Measurements from ENCODE around the gene CHST8. TPM values are rescaled to one million over a fixed set of nuclear protein-coding genes. Genes with fewer than 3 reads are reported as not detected.

Gene CHST8
- total RNA-seq, 1 donor from 2014 or later = 0.16 TPM

DNA sequence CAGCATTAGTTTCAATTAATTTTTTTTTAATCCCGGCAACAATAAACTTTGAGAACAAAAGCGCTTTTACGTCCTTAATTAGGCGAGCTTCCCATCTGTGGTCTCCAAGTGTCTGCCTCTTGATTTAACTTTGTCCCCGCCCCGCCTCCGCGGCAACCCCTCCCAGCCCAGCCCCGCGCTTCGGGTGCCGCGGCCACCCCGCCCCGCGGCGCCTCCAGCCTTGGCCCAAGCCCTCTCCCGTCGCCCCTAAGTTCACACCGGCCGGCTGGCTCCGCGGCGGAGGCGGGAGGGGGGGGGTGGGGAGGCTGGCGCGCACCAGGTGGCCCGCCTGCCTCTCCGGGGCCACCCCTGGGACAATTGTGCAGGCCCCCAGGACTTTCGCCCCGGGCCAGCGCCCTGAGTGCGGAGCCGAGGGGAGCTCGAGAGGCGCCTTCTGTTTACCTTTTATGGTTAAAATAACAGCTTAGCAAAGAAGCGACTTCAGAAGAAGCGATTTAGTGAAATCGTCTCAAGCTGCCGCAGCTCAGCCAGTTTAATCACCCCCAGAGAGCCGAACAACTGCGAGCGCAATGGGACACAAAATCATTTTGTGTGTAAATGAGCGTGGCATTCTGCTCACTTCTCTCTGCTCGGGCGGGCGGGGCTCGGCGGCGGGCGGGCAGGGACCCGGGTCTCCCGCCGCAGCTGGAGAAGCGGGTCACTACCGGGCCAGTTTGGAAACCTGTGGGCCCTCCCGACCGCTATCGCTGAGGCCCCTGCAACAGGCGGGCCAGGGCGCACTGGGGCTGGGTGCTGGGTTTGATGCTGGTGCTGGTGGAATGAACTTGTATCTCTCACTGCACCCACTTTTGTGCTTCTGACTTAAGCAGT lies 176.3 kb downstream of the CHST8 start:
- peak; percentile 62 for ATAC-seq

DNA sequence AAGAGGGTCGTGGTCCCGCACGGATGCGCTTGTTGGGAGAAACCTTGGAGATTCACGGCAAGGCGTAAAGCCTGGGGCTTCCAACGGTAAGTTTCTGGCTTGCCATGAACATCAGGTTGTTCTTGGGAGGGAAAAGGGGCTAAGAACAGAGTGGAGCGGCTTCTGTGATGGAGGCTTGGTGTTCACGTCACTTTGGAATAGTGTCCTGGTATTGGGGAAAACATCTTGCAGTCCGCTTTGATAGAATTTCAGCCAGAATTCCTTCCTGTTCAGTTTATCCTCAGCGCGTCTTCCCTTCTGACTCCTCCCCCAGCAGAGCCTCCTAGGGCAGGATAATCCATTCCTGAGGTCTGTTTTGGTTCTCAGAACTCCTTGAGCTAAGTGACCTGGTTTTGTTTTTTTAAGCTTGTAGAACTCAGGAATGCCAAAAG lies 176.9 kb downstream of the CHST8 start:
- no peak for ATAC-seq

DNA sequence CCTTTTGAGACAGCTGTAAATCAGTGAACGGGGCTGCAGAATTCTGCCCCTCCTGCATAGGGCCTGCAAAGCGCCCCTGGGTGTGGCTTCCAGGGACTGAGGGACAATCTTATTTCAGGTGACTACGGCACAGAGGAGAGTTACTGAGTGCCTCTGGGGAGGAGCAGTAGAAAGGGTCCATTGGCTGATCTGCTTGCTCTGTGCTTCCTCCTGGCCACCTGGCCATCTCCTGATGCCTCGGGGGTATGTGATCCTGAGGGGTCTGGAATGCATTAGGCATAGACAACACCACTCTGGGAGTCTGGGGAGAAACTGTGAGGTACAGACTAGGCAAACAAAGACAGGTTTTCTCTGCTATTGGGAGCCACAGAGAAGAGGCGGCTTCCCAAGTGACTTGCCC lies 177.7 kb downstream of the CHST8 start:
- ATAC-seq = no peak

DNA sequence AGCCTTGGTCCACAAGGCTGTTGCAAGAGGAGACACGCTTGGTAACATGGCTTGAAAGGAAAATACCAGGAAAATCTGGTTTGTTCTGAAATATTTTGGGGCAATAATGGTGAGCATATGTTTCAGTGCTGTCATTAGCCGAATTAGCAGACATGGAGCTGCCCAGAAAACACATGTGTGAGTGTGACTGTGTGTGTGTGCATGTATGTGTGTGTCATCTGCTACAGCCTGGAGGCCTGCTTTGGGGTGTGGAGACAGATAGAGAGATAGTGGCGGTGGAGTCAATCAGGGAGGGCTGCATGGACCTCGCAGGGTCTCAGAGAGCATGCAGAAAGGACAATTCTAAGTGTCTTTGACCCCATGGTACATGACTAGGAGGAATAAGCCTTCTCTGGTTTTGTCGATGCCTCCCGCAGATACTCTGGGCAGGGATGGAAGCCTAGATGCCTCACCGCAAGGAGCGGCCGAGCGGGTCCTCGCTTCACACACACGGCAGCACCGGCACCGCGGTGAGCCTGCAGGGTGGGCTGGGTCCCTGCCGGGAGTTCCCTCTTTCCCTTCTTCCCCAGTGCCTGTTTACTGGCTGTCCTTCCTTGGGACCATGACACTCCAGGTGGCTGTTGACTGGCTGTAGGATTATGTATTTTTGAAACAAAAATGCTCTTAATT lies 178.4 kb downstream of the CHST8 start:
- ATAC-seq = no peak

DNA sequence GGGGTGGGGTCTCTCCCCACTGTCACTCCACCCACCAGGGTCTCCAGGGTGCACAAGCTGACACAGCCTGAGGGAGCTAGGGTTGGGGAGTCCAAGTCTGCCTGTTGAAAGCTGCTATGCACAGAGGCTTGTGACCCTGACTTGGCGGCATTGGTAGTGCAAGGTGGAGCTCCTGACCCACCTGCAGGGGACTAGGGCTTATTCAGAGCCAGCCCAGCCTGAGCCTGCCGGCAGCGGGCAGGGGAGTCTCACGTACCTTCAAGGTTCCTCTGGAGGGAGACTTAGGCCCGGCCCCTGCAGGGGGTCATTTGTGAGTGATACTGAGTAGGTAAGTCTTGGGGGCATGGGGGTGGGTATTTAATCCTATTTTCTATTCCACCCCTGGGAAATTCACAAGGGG lies 179.7 kb downstream of the CHST8 start:
- no peak for ATAC-seq

DNA sequence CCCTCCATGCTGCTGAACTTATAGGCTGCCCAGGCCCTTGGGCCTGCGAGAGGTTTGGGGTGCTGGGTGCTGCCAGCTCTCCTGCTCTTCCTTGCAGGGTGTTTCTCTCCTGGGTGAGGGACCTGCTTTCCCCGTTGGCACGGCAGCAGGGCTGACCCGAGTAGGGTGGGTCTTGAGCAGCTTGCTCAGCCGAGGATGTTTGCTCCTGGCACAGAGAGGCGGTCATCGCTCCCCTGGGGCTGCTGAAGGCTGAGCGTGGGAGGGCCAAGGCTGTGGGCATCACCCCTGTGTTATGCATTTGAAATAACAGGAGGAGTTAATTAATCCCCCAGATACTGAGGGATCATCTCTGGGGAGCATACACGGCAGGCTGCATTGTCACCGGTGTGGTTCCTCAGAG lies 180.2 kb downstream of the CHST8 start:
- ATAC-seq = no peak

DNA sequence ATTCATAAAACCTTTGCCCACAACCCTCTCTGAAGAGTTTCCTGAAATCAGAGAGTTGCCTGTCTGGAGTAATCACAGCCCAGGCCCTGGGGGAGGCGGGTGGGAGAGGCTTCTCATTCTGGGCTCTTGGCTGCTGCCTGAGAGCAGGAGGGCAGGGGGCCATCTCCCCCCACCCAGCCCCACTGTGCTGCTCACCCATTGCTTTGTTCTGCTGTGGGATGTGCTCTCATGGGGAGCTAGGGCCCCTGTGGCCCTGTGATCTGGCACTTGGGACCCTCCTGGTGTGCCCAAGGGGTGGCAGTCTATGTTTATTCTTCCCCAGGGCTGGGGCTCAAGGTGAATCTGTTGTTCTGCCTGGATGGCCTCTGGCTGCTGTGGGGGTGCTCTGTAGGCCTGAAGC lies 181.0 kb downstream of the CHST8 start:
- ATAC-seq = no peak

DNA sequence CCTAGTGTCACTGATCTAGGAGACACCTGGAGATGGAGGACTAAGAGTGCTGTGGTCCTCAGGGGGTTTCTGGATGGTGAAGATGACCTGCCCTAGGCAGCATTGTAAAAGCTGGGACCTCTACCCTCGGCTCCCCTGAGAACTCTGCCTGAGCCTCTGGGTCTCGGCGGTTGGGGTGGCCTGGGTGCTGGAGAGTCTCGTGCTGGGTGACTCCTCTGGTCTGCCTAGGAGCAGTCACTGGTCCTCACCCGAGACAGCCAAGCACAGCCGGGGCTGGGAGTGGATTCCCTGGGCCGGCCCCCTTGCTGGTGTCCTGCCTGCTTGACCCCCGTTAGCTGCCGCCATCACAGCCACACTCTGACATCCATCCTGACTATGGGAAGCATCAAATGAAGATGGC lies 181.6 kb downstream of the CHST8 start:
- no peak for ATAC-seq

DNA sequence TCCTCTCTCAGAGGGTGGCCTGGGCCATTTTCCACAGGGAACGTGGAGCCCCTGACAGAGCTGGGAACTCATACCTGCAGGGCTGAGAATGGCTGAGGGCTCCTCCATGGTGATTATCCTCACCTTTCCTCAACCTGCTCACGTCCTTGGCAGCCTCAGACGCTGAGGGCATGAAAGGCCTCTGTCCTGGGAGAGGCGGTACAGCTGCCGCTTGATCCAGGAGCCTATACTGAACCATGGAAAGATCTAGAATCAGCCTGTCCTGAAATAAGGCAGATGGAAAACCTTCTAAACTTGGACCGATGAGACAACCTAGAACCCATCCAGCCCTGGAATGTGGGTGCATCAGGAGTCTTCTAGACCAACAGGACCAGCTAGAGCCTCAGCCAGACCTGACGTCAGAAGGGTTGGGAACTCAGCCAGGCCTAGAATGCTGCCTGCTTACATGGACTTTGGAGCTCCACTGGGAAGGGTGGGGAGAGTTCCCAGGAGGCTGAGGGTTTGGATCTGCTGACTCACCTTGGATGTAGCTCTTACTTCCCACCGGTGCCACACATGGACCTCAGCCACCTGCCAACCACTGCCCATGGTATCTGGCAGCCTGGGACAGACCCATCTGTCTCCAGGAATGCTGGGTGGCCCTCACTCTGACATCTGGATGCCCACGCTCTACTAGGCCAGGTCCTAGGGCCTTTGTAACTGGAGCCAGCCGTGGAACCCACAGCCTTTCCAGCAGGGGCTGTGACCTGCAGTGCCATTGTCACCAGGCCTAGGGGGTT lies 182.5 kb downstream of the CHST8 start:
- ATAC-seq = peak; percentile 79

DNA sequence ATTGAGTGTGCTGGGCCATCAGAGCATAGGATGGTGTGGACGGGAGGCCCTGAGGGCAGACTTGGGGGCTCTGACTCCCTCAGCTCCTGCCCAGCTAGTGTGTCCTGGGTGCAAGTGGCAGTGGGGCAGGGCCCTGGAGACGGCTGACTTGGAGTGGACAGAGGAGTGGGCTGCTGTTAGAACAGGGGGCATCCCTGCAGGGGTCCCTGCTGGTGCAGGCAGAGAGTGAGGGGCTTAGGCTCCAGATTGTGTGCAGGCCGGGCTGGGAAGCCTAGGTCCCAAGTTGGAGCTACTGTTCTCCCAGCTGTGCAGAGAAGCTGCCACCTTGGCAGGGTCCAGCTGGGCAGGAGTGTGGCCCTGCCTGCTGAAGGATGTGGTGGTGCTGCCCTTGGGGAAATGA lies 183.6 kb downstream of the CHST8 start:
- ATAC-seq = no peak

DNA sequence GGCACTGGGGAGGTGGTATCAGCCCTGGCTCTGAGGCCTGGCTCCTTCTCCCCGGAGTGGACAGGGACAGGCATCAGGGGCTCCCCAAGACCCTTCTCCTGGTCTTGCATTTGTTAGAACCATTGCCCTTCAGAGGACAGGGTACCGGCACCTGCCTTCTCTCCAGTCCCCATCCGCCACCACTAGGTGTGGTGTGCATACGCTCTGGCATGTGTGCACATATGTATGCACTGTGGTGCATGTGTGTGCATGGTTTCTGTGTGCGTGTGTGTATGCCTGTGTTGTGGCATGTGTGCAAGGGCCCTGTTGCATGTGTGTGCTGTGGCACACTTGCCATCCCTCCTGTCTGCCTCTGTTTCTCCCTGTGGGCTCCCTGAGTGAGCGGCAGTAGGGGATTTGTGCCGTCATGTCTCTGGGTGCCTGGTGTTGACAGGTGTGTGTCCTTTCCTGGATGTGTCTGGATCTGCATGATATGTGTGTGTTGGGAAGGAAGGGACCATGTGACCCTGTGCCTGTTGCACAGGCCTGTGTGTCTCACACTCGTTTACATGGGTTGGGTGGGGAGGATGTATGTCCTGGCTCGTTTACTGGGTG lies 184.2 kb downstream of the CHST8 start:
- peak; percentile 6 for ATAC-seq

DNA sequence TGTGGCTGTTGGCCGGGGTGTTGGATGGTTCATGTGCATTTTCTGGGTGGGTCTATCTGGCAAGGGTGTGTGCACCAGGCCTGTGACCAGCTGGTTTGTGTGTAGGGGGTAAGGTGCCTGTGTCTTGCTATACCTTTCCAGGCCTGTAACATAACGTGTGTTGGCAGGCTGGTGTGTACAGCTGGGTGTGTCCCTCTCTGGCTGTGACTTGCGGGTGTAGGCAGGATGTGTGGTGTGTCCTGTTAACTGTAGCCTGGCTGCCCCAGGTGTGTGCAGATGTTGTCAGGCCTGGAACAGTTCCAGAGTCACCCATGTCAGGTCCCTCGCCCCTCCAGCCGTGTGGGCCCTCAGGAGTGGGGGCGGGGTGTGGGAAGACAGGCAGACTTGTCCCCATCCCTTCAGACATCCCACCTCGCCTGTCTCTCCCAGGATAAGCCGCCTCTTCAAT lies 184.7 kb downstream of the CHST8 start:
- ATAC-seq = peak; percentile 84

DNA sequence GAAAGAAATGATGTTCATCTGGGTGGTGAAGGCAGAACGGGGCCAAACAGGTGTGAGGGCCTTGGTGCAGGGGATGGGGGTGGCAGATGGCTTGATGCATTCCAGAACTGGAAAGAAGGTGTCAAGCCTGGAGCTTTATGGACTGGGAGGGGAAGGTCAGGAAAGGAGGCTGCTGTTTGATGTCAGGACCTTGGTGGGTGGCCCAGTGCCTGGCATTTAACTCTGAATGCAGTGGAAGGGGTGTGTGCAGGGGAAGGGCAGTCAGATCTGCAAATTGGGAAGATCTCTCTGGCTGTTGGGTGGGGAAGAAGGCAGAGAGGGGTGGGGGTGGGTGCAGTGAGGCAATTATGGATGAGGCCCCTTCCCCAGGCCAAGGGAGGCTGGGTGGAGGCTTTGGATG lies 186.6 kb downstream of the CHST8 start:
- ATAC-seq = no peak

DNA sequence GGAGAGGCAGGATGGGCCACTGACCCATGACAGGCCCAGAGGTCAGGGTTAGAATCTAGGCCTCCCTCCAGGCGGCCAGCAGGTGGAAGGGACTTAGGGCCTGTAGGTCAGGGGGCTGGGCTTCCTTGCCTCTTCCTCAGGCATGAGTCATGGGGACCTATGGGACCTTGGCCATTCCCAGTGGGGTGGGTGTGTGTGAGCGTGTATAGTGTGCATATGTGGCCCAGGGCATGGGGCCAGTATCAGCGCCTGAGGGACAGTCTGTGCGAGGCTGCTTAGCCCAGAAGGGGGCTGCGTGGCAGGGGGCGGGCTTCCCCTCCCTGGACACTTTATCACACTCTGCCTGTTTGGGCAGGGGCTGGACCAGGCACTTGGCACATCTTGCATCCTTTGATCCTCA lies 188.2 kb downstream of the CHST8 start:
- no peak for ATAC-seq

DNA sequence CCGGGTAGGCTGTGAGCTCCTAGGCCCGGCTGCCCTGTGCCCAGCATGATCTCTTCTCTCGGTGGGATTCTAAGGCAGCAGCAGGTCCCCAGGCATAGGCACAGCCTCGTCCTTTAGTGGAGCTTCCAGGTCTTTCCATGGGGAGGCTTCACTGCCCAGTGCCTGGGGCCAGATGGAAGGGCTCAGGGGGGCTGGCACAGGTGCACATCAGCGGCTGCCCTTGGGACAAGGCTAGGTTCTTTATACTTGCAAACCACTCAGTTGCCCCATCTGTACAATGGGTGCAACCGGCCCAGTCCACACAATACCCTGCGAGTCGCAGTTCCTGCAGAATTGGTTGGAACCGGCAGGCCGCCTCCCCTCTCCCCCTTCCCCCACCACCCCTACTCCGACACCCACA lies 189.1 kb downstream of the CHST8 start:
- no peak for ATAC-seq

DNA sequence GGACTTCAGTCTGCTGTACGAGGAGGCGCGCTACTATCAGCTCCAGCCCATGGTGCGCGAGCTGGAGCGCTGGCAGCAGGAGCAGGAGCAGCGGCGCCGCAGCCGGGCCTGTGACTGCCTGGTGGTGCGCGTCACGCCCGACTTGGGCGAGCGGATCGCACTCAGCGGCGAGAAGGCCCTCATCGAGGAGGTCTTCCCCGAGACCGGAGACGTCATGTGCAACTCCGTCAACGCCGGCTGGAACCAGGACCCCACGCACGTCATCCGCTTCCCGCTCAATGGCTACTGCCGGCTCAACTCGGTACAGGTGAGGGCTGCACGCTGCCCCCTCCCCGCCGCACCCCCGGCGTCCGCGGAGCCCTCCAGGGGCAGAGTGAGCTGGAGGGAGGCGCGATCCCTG lies 189.5 kb downstream of the CHST8 start:
- ATAC-seq = no peak

DNA sequence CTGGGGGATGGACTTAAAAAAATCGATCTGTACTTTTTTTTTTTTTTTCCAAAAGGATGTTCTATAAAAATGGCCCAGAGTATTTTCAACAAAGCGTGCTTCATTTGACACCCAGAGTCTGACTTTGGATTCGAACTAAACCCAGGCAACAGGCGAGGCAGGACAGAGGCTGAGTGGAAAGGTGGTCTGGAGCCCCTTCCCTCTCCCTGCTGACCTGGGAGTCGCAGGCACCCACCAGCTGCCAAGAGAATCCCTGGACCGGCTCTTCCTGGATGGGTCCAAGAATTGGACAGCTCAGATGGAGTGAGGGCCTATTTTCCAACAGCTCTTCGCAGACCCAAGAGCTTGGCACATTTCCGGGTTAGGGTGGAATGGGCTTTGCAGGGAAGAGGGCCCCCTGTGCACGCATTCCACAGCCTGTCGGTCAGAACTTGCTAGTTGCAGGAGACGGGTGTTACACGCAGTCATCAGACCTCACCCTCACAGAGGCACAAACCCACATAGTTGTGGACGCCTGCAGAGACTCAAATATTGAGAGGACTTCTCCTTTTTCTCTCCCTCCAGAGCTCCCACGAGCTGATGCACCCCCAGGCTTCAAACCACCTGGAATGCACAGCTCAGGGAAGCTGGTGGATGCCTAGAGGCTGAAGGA lies 190.1 kb downstream of the CHST8 start:
- no peak for ATAC-seq

DNA sequence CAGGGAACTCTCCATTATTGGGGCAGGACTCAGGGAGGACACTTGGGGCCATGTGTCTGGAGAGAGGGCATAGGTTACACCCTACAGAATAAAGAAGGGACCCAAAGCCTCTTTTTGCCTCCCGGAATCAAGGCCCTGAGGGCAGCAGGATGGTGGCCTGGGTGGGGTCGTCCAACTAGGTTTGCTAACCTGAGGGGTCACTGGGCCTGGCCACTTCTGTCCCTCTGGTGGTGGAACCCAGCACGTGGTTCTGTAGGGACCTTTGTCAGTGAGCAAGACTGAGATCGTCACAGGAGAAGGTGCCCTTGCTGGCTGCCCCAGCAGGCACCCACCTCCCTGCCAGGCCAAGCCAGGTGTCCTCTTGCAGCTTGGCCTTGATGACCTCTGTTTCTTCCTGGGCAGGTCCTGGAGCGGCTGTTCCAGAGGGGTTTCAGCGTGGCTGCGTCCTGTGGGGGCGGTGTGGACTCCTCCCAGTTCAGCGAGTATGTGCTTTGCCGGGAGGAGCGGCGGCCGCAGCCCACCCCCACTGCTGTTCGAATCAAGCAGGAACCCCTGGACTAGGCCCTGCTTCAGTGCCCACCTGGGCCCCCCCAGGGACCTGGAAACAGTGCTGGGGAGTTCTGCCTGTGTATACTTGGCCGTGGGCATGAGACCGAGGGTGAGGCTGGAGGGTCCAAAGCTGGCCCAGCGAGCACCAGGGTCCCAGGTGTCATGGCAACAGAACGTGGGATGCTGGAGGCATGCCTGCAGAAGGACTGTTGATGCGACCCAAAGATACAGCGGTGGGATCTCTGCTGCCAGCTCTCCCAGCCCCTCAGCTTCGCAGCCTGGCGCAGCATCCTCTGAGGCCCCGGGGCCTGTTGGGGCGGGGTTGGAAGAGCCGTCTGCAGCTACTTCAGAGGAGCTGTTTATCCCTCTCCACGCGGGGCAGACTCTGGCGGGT lies 190.9 kb downstream of the CHST8 start:
- no peak for ATAC-seq

DNA sequence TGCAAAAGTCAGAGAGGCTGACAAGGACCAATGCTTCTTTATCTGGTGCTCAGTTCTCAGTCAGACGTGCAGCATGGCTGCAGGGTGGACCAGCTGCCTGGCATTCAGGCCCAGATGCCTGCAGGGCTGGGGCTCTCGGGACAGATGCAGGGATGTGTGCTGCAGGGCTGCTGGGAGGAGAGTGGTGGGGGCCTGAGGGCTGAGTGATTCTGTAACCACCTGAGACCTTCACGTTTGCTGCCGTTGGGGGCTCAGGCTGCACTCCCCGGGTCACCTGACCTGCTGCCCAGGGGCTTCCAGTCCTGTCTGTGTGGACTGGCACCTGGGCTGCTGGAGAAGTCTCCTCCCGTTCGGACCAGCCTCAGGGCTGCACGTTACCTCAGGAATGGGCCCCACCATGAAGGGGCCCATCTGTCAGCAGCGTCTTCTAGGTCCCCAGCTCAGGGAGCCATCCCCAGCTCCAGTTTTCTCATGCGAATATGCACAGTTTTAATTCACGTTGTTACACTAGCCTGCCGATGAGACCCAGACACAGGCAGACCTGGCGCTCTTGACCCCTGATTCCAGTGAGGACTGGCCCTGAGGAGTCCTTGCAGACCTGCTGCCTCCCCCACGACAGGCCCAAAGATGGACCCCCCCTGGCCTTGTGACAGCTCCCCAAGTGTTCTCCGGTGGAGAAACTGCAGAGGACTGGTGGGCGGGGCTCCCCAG lies 191.8 kb downstream of the CHST8 start:
- ATAC-seq = no peak

All from esophagus mucosa (tissue), 1 donor.